ENCODE measurements around the gene ADCY9.

ADCY9 gene

GRCh38 chr16:4019371-4019791 is 96.9 kb downstream of the ADCY9 start:
- no peak for TF ChIP-seq CTCF (conservative IDR thresholded peaks at IDR 0.05; ENCODE audit: low read depth, low read length)
- no peak overlapping the region for H3K4me3 ChIP-seq (ENCODE audit: low read length)
- no peak for DNase-seq (ENCODE audit: low read depth)

GRCh38 chr16:4018391-4018790 is 97.9 kb downstream of the ADCY9 start:
- TF ChIP-seq CTCF (conservative IDR thresholded peaks at IDR 0.05; ENCODE audit: low read depth, low read length) = no peak
- no peak for DNase-seq (ENCODE audit: low read depth)
- no peak overlapping the region for H3K4me3 ChIP-seq (ENCODE audit: low read length)

- H3K4me3 ChIP-seq (ENCODE audit: low read length) = no peak overlapping the region
- DNase-seq (ENCODE audit: low read depth) = no peak
- no peak for TF ChIP-seq CTCF (conservative IDR thresholded peaks at IDR 0.05; ENCODE audit: low read depth, low read length)
These were observed 98.4 kb downstream of the ADCY9 start for GRCh38 chr16:4017807-4018206.

- DNase-seq (ENCODE audit: low read depth) = no peak
- TF ChIP-seq CTCF (conservative IDR thresholded peaks at IDR 0.05; ENCODE audit: low read depth, low read length) = no peak
- no peak overlapping the region for H3K4me3 ChIP-seq (ENCODE audit: low read length)
These were observed 99.6 kb downstream of the ADCY9 start for GRCh38 chr16:4016658-4017057.

GRCh38 chr16:4016005-4016352 is 100.3 kb downstream of the ADCY9 start:
- no peak for DNase-seq (ENCODE audit: low read depth)
- no peak overlapping the region for H3K4me3 ChIP-seq (ENCODE audit: low read length)
- TF ChIP-seq CTCF (conservative IDR thresholded peaks at IDR 0.05; ENCODE audit: low read depth, low read length) = no peak

- H3K4me3 ChIP-seq (ENCODE audit: low read length) = no peak overlapping the region
- no peak for DNase-seq (ENCODE audit: low read depth)
- TF ChIP-seq CTCF (conservative IDR thresholded peaks at IDR 0.05; ENCODE audit: low read depth, low read length) = no peak
These were observed 100.8 kb downstream of the ADCY9 start for GRCh38 chr16:4015275-4016004.

GRCh38 chr16:4011940-4012629 is 104.2 kb downstream of the ADCY9 start:
- no peak overlapping the region for H3K4me3 ChIP-seq (ENCODE audit: low read length)
- DNase-seq (ENCODE audit: low read depth) = no peak
- TF ChIP-seq CTCF (conservative IDR thresholded peaks at IDR 0.05; ENCODE audit: low read depth, low read length) = no peak
